Fibroblast of the conjunctiva (primary cell): ENCODE data around the gene PPP1R1C.
"Not testable (repeated sequence)": the region's sequence is repeated elsewhere in the genome, so short reads cannot be mapped to it uniquely, and the experiment has no call there.

ENCODE experiments used
- DNase-seq: peaks from one replicate; pipeline ENCODE4 v3.0.0-alpha.2; 2010; ENCODE audit warnings: low read depth

Gene PPP1R1C, protein sequence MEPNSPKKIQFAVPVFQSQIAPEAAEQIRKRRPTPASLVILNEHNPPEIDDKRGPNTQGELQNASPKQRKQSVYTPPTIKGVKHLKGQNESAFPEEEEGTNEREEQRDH

DNA sequence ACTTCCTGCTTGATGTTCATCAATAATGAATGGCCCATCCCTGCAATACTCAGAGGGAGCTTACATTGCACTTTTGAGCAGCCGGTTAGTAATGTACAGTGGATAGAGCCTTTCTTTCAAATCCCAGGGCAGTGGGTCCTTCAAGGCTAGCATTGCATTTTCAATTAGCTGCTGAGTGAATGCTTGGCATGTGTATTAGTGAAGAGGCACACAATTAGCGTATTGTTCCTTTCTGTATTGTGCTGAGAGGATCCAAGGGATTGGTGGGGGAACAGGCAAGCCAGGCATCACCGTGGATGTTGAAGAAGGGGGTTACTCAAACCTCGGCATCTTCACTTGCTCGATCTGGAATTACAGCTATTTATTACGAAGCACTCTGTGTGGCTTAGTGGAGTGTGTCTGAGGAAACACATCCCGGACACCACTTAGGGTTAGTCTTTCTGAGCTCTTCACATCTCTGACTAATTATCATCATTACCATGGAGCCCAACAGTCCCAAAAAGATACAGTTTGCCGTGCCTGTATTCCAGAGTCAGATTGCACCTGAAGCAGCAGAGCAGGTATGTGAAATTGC is at the start of gene PPP1R1C:
Gene PPP1R1C, plus strand, starts transcription at position 222 of the 574 bp plus-strand sequence. Its CDS starts 258 bp downstream, at position 480.
- no peak for DNase-seq

DNA sequence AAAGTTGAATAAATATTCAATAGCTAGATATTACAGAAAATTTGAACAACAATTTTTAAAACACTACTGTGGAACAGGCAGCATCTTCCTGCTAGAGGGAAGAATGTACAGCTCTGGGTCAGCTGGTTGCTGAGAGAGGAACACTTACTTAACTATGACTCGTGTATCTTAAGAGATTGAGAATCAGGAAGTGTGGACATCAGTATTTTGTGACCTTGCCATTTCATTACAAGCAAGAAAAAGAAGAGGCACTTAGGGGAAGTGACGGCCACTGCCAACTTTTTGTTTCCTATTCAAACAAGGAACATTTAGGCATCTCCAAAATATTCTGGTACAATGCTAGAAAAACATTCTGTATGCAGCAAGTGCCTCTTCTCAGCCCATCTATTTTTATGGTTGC is 48.2 kb upstream of the PPP1R1C start:
- DNase-seq: peak; percentile 0

DNA sequence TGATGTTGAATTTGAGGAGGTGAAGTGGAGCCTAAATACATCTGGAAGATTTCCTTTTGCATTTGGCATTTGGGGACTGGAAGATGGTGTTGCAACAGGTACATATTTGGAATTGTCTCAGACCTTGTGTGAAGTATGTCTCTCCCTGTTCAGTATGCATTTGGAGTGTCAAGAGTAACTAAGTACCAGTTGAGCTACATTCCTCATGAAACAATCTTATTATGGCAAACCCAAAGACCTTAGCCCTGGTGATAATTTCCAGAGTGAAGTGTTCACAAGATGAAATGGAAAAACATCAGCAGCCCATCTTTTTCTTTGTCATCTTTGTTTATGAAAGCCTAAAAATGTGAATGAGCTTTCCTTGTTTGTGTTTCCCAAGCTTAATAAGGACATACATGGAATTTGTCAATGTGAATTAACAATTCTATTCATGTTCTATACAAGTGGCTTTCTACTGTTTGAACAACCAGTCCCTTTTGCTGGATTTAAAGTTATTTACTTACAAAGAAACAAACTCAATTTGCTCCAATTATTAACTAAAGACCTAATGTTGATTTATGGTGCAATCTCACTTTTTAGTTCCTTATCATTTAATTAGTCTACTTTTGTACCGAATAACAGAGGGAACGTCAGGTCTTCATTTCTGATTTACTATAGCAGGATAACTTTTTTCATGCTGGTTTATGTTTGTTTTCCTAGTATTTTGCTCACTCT is 42.1 kb upstream of the PPP1R1C start:
- no peak for DNase-seq

DNA sequence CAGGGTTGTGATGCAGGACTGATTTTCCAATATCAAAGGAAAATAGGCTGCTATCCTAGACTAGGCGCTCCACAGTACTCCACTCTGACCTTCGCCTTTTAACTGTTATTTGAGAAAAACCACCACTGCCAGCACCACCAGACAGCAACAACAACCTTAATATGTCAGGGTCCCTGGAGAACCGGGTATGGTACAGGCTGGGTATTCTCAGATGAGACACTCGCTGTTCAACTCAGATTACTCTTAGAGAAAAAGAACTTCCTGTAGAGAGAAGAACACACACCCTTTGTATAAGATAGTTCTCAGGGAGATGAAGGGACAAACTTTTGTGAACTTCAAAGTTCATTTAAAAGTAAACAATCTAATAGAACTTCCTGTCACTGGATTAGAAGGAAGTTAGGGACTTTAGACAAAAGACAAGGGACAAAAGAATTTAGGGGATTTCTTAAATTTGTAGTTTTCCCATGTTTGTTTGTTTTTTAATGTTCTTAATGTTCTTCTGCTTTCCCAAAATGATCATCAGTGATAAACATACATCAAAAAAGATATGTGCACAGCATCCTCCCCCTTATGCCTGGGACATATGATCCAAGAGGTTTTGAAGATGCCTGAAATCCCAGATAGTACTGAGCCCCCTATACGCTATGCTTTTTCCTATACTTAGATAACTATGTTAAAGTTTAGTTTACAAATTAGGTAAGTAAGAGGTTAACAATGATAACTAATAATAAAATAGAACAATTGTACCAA is 41.3 kb upstream of the PPP1R1C start:
- no peak for DNase-seq

DNA sequence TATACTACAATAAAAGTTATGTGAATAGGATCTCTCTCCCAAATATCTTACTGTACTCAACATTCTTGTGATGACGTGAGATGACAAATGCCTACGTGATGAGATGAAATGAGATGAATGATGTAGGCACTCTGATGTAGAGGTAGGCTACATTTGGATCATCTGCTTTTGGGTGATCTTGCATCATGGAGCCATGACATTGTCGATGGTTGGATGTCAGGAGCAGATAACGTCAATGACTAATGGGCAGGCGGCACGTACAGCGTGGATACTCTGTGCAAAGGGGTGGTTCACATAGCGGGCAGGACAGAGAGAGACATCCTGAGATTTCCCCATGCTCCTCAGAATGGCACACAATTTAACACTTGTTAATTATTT is 40.8 kb upstream of the PPP1R1C start:
- no peak for DNase-seq

DNA sequence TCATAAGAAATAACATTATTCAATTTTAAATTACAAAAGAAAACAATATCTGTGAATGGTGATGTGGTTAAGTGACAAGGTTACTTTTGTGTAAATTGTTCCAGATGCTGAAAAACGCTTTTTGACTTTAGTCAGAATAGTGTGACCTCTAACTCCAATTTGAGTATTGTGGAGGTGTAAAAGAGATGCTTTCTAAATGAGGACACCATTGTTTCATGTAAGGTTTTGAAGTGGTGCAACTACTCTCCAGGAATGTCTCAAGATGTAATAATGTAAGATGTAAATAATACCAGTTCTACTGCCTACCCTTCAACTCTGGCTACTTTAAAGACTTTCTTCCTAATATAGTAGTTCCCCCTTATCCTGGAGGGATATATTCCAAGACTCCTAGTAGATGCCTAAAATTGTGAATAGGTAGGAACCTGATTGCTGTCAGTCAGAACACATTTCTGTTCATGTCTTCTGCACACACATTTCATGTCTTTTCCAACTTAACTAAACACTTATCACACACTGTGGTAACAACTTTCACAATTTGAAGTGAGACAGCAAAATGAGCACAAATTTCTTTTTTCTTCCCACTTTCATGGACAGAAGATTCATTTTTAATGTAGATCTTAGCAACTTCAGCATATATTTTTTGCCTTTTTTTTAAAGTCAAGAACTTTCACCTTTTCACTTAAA is 39.1 kb upstream of the PPP1R1C start:
- no peak for DNase-seq

DNA sequence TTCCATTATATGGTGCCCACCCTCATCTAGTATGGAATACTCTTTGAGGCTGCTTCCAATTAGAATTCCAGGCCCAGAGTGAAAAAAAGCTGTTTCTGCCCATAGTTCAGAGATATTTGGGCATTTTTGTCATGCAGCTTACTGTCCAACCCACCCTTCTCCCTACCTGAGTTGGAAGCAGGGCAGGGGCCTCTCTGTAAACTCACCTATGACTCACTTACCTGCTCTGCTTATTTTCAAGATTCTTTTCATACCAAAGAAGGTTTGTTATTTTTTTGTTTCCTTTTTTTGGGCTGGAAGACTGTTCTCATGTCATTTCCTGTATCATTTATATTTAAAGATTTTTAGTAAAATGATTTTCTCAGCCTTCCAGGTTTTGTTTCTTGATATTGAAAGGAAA is 38.4 kb upstream of the PPP1R1C start:
- DNase-seq: no peak

DNA sequence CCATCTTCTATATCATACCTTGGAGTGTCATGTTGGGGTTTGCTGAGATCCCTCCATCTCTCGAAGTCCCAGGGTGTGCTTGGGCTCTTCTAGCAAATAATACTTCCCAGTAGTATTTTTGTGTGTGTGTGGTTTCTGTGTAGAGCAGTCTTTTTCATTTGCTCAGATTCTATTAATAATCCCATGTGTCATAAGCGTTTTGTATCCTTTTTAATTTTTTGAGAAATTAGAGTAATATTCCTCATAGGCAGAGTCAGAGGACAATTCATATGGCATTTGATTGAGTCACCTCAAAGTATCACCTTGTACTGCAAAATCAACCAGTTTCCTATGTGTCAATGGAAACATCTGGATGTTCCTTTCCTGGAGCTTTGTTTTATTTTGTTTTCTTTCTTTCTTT is 37.4 kb upstream of the PPP1R1C start:
- DNase-seq: no peak

DNA sequence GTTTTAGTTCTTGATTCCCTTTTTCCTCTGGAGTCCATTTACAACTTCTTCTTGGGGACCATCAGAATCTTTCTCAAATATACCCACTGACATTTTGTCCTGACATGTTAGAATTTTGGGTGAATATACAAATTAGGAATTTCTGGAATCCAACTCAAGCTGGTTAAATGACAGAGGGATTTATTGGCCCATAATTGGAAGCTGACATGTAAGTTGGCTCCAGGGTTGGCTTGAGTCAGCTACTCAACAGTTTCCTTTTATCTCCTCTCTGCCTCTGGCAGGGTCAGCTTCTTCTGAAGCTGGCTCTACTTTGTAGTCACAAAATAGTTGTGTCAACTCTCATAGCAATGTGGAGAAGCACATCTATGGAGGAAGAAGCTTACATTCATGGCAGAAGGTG is 36.6 kb upstream of the PPP1R1C start:
- no peak for DNase-seq

DNA sequence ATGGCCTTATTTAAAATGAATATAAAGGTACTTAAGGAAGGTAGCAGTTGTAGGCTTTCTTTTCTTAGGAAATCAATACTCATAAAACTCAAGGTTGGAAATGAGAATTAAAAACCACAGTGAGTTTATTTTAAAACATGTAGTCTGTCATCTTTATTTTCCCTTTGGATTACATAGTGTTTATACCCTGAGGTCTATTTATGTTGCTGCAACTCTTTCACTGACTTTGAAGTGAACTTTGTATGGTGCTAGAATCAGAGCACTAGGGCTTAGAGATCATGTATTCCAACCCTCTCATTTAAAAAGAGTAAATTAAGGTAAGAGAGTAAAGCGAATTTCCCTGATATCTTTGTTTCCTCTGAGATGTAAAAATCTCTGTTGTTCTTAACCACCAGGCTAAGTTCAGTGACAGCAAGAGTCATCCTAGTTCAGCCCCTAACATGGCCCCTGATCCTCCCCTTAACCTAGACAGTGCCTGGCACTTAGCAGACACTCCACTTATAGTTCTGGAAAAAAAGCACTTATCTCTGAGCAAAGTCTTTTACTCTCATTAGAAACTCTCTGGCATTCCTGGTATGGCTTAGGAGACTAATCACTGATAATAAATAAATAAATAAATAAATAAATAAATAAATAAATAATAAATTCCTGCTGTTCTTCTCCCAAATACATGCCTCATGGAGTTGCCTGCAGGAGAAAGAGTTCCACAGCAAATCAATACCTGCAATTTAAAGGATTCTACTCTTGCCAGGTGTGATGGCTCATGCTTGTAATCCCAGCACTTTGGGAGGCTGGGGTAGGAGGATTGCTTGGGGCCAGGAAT is 33.0 kb upstream of the PPP1R1C start:
- no peak for DNase-seq

DNA sequence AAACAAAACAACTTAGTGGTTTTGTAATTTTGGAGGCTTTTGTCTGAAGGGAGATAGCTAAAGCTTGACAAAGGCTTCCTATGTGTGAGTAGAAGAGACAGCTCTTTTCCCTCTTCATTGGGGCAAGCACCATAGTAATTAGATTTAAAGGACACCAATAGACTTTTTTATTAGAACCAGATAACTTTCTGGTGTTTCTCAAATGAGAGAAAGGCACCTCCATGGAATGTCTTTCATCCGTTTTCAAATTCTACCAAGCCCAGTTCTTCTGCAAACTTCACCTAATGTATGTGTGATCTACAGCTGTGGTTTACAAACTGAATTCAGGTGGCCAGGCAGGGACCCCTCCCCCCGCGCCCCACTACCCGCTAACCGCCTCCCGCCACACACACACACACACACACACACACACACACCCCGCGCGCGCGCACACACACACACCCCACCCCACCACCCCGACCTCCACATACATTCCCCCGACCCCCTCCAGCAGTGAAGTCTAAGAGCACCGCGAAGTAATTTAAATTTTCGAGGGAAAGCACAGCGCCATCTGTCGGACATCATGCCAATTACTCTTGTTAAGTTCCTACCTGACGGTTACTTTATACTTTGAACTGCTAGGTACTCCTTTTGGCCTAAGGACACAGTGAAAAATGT is 31.6 kb upstream of the PPP1R1C start:
- peak; percentile 56 for DNase-seq

DNA sequence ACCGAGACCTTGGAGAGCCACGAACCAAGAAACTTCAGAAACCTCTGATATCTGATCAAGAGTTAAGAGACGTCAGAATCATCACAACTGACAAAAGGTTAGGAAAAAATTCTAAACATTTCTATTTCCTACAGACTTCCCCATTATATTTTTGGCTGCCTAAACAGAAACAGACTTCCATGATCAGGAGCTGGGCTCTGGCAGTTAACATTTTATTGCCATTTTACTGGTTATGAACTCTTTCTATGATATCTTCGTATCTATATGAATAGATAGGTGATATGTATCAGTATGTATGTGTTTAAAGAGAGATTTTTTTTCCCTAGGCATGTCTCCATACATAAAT is 31.1 kb upstream of the PPP1R1C start:
- DNase-seq: no peak

DNA sequence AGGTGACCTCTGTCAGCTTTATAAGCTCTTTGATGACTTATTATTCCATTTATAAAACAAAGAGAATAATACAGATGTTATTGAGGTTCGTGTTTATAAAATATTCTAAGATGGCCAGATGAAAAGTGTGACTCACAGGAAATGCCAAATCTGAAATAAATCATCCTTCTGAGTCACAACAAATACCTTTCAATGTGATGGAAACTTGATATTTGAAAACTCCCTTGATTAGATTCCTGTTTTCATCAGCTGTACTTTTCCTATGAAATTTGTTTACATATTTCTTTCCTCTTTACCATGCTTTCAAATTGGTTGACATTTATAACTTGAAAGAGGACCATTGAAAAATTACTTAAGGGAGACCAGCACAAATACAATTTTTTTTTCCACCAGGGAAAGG is 30.6 kb upstream of the PPP1R1C start:
- peak; percentile 57 for DNase-seq

DNA sequence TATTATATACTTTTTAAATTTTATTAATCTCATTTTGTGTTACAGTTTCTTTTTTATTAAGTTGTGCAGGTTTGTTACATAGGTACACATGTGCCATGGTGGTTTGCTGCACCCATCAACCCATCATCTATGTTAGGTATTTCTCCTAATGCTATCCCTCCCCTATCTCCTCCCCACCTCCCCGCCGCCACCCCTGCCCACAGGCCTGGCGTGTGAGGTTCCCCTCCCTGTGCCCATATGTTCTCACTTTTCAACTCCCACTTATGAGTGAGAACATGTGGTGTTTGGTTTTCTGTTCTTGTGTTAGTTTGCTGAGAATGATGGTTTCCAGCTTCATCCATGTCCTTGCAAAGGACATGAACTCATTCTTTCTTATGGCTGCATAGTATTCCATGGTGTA is 29.8 kb upstream of the PPP1R1C start:
- not testable (repeated sequence) for DNase-seq

DNA sequence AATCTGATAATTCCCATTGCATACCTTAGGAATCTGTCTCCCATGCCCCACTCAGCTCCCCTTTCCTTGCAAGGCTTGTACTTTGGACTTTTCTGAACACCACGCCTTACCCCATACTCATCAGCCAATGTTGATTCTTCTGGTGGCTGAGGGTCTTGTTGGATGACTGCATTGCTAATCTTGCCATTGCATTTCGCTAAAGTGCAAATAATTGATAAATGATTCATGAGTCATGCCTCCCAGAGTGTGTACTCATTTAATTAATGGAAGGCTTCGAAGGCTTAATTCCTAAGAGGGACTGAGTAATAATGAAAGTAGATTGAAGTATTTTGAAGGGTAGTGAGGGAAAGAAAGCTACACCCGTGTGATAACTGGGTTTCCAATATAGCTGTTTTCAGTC is 28.0 kb upstream of the PPP1R1C start:
- DNase-seq: no peak

DNA sequence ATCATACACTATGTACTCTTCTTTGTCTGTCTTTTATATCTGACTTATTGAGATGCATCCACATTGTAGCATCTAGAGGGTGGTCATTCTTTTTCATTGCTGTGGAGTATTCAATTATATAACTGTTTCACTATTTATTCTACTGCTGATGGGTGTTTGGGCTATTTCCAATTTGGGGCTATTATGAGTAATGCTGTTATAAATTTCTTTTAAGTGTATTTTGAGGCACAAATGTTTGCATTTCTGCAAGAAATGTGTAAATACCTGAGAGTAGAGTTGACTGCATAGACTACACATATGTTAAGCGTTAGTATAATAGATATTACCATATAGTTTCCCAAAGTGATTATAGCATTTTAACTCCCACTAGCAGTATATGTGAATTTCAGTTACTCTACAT is 26.9 kb upstream of the PPP1R1C start:
- DNase-seq: no peak

DNA sequence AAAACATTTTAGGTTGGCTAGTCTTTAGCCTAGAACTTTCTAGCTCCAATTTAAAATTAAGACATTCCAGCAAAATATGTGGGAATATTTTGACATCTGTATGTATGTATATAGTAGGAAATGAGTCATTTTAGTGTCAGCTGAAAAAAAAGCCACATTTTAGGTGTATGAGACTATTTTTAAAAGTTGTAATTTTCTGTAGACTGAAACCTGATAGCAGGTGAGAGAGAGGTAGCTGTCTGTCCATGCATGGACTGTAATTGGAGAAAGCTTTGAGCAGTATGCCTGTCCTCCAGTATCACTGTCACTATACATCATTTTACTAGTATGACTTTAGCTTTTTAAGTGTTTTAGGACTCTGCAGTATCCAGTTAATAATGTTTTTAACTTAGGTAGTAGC is 26.1 kb upstream of the PPP1R1C start:
- DNase-seq: no peak

DNA sequence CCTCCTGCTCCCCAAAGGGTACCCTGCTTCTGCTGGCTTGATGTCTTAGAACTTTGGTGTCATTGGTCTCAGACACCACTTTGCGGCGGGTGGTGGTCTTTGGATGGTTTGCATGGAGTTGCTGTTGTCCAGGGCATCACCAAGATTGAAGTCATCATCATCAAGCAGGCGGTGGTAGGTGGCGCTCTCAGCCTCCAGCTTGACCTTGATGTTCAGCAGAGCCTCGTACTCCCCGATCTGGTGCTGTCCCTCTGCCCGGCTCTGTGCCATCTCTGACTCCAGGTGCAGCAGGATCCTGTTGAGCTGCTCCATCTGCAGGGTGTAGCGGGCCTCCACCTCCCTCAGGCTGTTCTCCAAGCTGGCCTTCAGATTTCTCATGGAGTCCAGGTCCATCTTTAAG is 24.5 kb upstream of the PPP1R1C start:
- not testable (repeated sequence) for DNase-seq

DNA sequence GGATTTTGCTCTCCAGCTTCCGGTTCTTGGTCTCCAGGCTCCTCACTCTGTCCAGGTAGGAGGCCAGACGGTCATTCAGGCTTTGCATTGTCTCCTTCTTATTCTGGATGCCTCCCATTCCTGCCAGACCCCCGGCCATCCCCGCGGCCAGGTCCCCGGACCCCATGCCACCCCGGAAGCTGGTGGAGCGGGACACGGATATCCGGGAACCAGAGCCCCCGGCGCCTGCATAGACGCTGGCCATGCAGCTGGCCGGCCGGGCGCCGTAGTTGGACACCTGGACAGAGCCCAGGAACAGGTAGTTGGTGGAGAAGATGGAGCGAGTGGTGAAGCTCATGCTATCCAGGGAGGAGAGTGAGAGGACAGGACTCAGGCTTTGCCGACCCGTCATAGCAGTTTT is 23.5 kb upstream of the PPP1R1C start:
- no peak for DNase-seq

DNA sequence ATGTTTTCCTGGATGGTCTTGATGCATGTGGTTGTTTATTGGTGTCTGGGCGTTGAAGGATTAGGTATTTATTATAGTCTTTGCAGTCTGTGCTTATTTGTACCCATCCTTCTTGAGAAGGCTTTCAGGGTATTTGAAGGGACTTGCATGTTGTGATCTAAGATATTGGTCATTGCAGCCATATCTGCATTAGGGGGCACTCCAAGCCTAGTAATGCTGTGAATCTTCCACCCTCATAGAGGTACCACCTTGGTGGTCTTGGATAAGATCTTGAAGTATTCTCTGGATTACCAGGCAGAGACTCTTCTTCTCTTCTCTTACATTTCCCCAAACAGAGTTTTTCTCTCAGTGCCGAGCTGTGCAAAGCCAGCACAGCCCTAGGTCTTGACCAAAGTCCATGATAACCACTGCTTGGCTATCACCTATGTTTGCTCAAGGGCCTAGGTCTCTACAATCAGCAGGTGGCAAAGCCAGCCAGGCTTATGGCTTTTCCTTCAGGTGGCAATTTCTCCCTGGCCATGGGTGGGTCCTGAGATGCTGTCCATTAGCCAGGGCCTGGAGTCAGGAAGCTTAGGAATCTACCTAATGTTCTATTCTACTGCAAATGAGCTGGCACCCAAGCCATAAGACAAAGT is 15.4 kb upstream of the PPP1R1C start:
- no peak for DNase-seq

DNA sequence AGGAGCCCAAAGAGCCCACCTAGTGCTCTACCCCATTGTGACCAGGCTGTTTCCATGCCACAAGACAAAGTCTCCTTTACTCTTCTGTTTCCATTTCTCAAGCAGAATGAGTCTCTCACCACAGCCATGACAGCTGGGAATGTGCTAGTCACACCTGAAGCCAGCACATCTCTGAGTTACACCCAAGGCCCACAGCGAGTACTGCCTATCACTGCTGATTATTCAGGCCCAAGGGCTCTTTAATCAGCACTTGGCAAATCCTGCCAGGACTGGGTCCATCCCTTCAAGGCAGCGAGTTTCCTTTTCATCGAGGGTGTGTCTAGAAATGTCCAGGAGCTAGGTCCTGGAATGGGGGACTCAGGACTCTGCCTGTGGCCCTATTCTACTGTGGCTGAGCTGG is 14.6 kb upstream of the PPP1R1C start:
- DNase-seq: no peak
